Stimulated activated memory B cell treated with anti-CD40 and anti-IgM and Interleukin-4, amounts not matched to agents 10 μg/mL and 1 μg/mL and 100 μg/mL, for 72 hours (primary cell): Measurements from ENCODE around the gene ANKRD55.
"Not testable (repeated sequence)": the region's sequence is repeated elsewhere in the genome, so short reads cannot be mapped to it uniquely, and the experiment has no call there.

Source experiments
- ATAC-seq: fragments of 150-1000 bp; cut with Tn5 transposase; 2 replicates; pipeline ENCODE4 v1.10.0; 2021
- H3K27ac Mint-ChIP-seq: one replicate; pipeline ENCODE4 v1.8.0; 2022; ENCODE audit warnings: mild to moderate bottlenecking, mixed read lengths
- H3K27me3 Mint-ChIP-seq: one replicate; pipeline ENCODE4 v1.8.0; 2022; ENCODE audit warnings: mixed read lengths
- H3K36me3 Mint-ChIP-seq: one replicate; pipeline ENCODE4 v1.8.0; 2022; ENCODE audit warnings: mixed read lengths
- H3K4me1 Mint-ChIP-seq: one replicate; pipeline ENCODE4 v1.8.0; 2022; ENCODE audit warnings: mixed read lengths
- H3K4me3 Mint-ChIP-seq: one replicate; pipeline ENCODE4 v1.8.0; 2022; ENCODE audit warnings: mild to moderate bottlenecking, moderate library complexity, mixed read lengths
- H3K9me3 Mint-ChIP-seq: one replicate; pipeline ENCODE4 v1.8.0; 2022; ENCODE audit warnings: mixed read lengths

ANKRD55 gene

GRCh38 chr5:56242271-56242670, 9.1 kb upstream of the ANKRD55 start:
- H3K9me3 Mint-ChIP-seq: peaks cover 21% of the 10 kb centered on the region
- ATAC-seq, H3K27me3 Mint-ChIP-seq, H3K36me3 Mint-ChIP-seq, H3K4me1 Mint-ChIP-seq, H3K4me3 Mint-ChIP-seq, H3K27ac Mint-ChIP-seq: not testable (repeated sequence)

GRCh38 chr5:56232538-56232937, 592 bp downstream of the ANKRD55 start:
- no peaks in the 10 kb centered on the region for H3K4me1 Mint-ChIP-seq
- no peak overlapping the region for H3K27ac Mint-ChIP-seq
- H3K9me3 Mint-ChIP-seq: no peaks in the 10 kb centered on the region
- peaks cover 18% of the 10 kb centered on the region for H3K27me3 Mint-ChIP-seq
- H3K36me3 Mint-ChIP-seq: no peaks in the 10 kb centered on the region
- no peak overlapping the region for H3K4me3 Mint-ChIP-seq
- no peak for ATAC-seq

DNA sequence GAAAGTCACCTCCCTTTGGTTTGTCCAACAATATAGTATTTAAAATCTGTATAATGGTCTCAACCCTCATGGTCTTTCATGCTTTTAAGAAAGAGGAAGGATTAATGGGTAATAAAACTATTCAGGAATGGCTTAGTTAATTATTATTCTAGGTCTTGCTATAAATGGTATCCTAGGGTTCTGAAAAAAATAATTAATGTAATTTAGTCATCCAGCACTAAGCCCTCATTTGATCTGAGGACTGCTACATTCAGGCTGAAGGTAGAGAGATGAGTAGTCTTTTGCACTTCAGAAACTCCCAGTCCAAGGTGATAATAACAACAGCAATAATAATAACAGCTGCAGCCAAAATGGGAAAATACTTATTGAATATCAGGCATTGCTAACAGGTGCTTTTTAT, 2.6 kb downstream of the ANKRD55 start:
- no peaks in the 10 kb centered on the region for H3K36me3 Mint-ChIP-seq
- H3K4me3 Mint-ChIP-seq: no peak overlapping the region
- no peak overlapping the region for H3K27ac Mint-ChIP-seq
- ATAC-seq: no peak
- H3K27me3 Mint-ChIP-seq: peaks cover 10% of the 10 kb centered on the region
- H3K9me3 Mint-ChIP-seq: no peaks in the 10 kb centered on the region
- no peaks in the 10 kb centered on the region for H3K4me1 Mint-ChIP-seq

GRCh38 chr5:56229111-56229510, 4.0 kb downstream of the ANKRD55 start:
- Mint-ChIP-seq H3K36me3 (no peaks in the 10 kb centered on the region), H3K9me3 (no peaks in the 10 kb centered on the region), H3K27ac (no peak overlapping the region), H3K27me3 (peaks cover 19% of the 10 kb centered on the region), H3K4me3 (no peak overlapping the region), H3K4me1 (no peaks in the 10 kb centered on the region)
- no peak for ATAC-seq

DNA sequence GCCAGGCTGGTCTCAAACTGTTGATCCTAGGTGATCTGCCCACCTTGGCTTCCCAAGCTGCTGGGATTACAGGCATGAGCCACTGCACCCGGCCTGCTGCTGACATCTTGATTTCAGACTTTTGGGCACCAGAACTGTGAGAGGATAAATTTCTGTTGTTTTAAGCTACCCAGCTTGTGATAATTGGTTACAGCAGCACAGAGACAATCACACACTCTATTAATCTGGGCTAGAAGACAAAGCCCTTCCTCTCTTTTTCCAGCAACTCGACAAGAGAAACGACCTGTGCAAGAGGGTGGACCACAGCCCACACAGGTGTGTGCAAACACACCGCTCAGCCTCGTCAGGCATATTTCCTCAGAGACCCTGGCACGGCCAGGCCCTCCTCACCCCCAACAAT, 4.5 kb downstream of the ANKRD55 start:
- Mint-ChIP-seq H3K9me3 (no peaks in the 10 kb centered on the region), H3K27ac (no peak overlapping the region), H3K4me3 (no peak overlapping the region), H3K36me3 (no peaks in the 10 kb centered on the region), H3K4me1 (no peaks in the 10 kb centered on the region), H3K27me3 (peaks cover 24% of the 10 kb centered on the region)
- ATAC-seq: no peak

- ATAC-seq: no peak
- H3K27me3 Mint-ChIP-seq: peaks cover 28% of the 10 kb centered on the region
- no peaks in the 10 kb centered on the region for H3K36me3 Mint-ChIP-seq
- H3K4me1 Mint-ChIP-seq: no peaks in the 10 kb centered on the region
- no peak overlapping the region for H3K27ac Mint-ChIP-seq
- H3K4me3 Mint-ChIP-seq: no peak overlapping the region
- H3K9me3 Mint-ChIP-seq: peaks cover 3% of the 10 kb centered on the region
Observed at GRCh38 chr5:56227691-56228090, 5.4 kb downstream of the ANKRD55 start.

GRCh38 chr5:56223298-56223697, 9.8 kb downstream of the ANKRD55 start:
- H3K4me3 Mint-ChIP-seq, H3K4me1 Mint-ChIP-seq, H3K27ac Mint-ChIP-seq, H3K9me3 Mint-ChIP-seq, ATAC-seq, H3K36me3 Mint-ChIP-seq: not testable (repeated sequence)
- H3K27me3 Mint-ChIP-seq: peaks cover 55% of the 10 kb centered on the region

DNA sequence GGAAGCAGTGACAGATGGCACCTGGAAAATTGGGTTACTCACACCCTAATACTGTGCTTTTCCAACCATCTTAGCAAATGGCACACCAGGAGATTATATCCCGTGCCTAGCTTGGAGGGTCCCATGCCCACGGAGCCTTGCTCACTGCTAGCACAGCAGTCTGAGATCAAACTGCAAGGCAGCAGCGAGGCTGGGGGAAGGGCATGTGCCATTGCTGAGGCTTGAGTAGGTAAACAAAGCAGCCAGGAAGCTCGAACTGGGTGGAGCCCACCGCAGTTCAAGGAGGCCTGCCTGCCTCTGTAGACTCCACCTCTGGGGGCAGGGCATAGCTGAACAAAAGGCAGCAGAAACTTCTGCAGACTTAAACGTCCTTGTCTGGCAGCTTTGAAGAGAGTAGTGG, 11.5 kb downstream of the ANKRD55 start:
- H3K36me3 Mint-ChIP-seq, ATAC-seq, H3K27ac Mint-ChIP-seq, H3K9me3 Mint-ChIP-seq, H3K4me3 Mint-ChIP-seq, H3K4me1 Mint-ChIP-seq: not testable (repeated sequence)
- peaks cover 66% of the 10 kb centered on the region for H3K27me3 Mint-ChIP-seq

GRCh38 chr5:56215019-56215830, 17.9 kb downstream of the ANKRD55 start:
- Mint-ChIP-seq H3K27ac (no peak overlapping the region), H3K4me1 (no peaks in the 10 kb centered on the region), H3K36me3 (peaks cover 5% of the 10 kb centered on the region), H3K9me3 (peaks cover 21% of the 10 kb centered on the region), H3K27me3 (peaks cover 63% of the 10 kb centered on the region), H3K4me3 (no peak overlapping the region)
- ATAC-seq: no peak

DNA sequence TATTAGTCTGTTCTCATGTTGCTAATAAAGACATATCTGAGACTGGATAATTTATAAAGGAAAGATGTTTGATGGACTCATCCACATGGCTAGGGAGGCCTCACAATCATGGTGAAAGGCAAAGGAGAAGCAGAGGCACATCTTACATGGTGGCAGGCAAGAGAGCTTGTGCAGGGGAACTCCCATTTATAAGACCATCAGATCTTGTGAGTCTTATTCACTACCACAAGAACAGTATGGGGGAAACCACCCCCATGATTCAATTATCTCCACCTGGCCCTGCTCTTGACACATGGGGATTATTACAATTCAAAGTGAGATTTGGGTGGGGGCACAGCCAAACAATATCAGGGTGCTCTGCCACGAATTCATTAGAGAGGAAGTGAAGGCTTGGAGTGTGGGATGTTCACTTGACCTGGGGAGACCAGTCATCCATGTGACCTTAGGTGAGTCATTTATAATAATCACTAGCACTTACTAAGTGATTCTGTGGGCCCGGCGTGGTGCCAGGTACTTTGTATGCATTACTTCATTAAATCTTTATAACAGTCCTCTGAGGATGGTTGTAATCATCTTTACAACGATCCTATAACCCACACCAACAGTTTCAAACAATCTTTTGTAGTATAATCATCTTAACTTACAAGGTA, 19.1 kb downstream of the ANKRD55 start:
- H3K27me3 Mint-ChIP-seq: peaks cover 56% of the 10 kb centered on the region
- H3K9me3 Mint-ChIP-seq: peaks cover 19% of the 10 kb centered on the region
- not testable (repeated sequence) for H3K27ac Mint-ChIP-seq, H3K36me3 Mint-ChIP-seq, H3K4me1 Mint-ChIP-seq, ATAC-seq, H3K4me3 Mint-ChIP-seq

GRCh38 chr5:56212130-56212879, 20.8 kb downstream of the ANKRD55 start:
- H3K27ac Mint-ChIP-seq: no peak overlapping the region
- H3K9me3 Mint-ChIP-seq: peaks cover 19% of the 10 kb centered on the region
- H3K36me3 Mint-ChIP-seq: peaks cover 5% of the 10 kb centered on the region
- peaks cover 40% of the 10 kb centered on the region for H3K27me3 Mint-ChIP-seq
- no peak overlapping the region for H3K4me3 Mint-ChIP-seq
- no peak for ATAC-seq
- H3K4me1 Mint-ChIP-seq: no peaks in the 10 kb centered on the region

DNA sequence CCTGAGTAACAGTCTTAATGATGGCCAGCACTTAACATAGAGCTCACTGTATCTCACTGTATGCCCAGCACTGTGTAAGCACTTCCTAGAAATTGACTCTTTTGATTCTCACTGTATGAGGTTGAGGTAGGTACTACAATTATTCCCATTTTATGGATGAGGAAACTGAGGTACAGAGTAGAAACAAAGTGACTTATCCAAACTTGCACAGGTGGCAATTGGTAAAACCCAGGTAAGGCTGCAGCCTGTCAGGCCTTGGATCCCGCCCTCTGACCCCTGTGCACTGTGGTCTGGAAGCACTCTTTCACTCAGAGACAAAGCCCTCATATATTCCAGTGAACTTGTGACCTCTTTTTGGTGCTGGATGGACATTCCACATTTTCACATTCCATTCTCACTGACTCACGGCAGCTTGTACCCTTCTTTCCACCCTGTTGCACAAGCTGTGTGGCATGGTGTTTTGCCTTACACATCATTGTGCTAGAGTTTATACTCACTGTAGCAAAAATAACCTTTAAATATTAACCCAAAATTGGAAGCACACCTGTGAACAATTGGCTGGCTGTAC, 21.7 kb downstream of the ANKRD55 start:
- no peak overlapping the region for H3K27ac Mint-ChIP-seq
- ATAC-seq: no peak
- no peak overlapping the region for H3K4me3 Mint-ChIP-seq
- H3K9me3 Mint-ChIP-seq: peaks cover 15% of the 10 kb centered on the region
- H3K4me1 Mint-ChIP-seq: no peaks in the 10 kb centered on the region
- H3K36me3 Mint-ChIP-seq: peaks cover 3% of the 10 kb centered on the region
- H3K27me3 Mint-ChIP-seq: peaks cover 36% of the 10 kb centered on the region

GRCh38 chr5:56208681-56209080, 24.4 kb downstream of the ANKRD55 start:
- H3K27ac Mint-ChIP-seq: no peak overlapping the region
- no peak for ATAC-seq
- H3K27me3 Mint-ChIP-seq: peaks cover 17% of the 10 kb centered on the region
- no peaks in the 10 kb centered on the region for H3K36me3 Mint-ChIP-seq
- H3K9me3 Mint-ChIP-seq: peaks cover 6% of the 10 kb centered on the region
- H3K4me3 Mint-ChIP-seq: no peak overlapping the region
- H3K4me1 Mint-ChIP-seq: no peaks in the 10 kb centered on the region

DNA sequence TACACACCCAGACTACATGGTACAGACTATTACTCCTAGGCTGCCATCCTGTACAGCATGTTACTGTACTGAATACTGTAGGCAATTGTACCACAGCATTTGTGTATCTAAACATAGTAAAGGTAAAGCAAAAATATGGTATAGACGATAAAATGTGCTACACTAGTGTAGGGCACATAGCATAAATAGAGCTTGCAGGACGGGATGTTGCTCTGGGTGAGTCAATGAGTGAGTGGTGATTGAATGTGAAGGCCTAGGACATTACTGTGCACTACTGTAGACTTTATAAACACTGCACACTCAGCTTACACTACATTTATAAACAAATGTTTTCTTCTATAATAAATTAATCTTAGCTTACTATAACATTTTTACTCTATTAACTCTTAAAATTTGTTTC, 25.6 kb downstream of the ANKRD55 start:
- H3K36me3 Mint-ChIP-seq: no peaks in the 10 kb centered on the region
- ATAC-seq: no peak

GRCh38 chr5:56206126-56206910, 26.8 kb downstream of the ANKRD55 start:
- H3K9me3 Mint-ChIP-seq: no peaks in the 10 kb centered on the region
- H3K27me3 Mint-ChIP-seq: peaks cover 4% of the 10 kb centered on the region
- peaks cover 12% of the 10 kb centered on the region for H3K4me1 Mint-ChIP-seq
- no peak for ATAC-seq
- no peak overlapping the region for H3K4me3 Mint-ChIP-seq
- no peaks in the 10 kb centered on the region for H3K36me3 Mint-ChIP-seq
- H3K27ac Mint-ChIP-seq: no peak overlapping the region

More for the DNA sequence above, 25.6 kb downstream of the ANKRD55 start:
- Mint-ChIP-seq H3K27ac (no peak overlapping the region), H3K4me3 (no peak overlapping the region), H3K4me1 (no peaks in the 10 kb centered on the region), H3K27me3 (peaks cover 13% of the 10 kb centered on the region), H3K9me3 (no peaks in the 10 kb centered on the region)
